Fibroblast of lung (primary cell): ENCODE results near the gene REXO5. TPM values are rescaled to one million over a fixed set of nuclear protein-coding genes. Genes with fewer than 3 reads are reported as not detected.

Experiments
- DNase-seq, 2 donors: peaks; one replicate each; pipeline versions ENCODE4 v3.0.0 to v3.0.0-alpha.2; 2010; ENCODE audit warnings: low read depth in 2 of 2
- H2AFZ ChIP-seq: 2 replicates; pipeline ENCODE4 v1.5.1; 2012; ENCODE audit warnings: low read length, control low read depth, inconsistent platforms
- H3K27ac ChIP-seq: 2 replicates; pipeline ENCODE4 v1.5.1; 2011; ENCODE audit warnings: low read length, control low read depth; ENCODE audit not compliant: insufficient read depth
- H3K27me3 ChIP-seq: 2 replicates; pipeline ENCODE4 v1.5.1; 2011; ENCODE audit warnings: mild to moderate bottlenecking, low read length; ENCODE audit not compliant: control insufficient read depth, insufficient read depth
- H3K36me3 ChIP-seq: 2 replicates; pipeline ENCODE4 v1.5.1; 2011; ENCODE audit warnings: low read length; ENCODE audit not compliant: control insufficient read depth, insufficient read depth
- H3K4me1 ChIP-seq: 2 replicates; pipeline ENCODE4 v1.5.1; 2011; ENCODE audit warnings: low read length; ENCODE audit not compliant: control insufficient read depth, insufficient read depth; ENCODE audit errors: extremely low read depth
- H3K4me2 ChIP-seq: 2 replicates; pipeline ENCODE4 v1.5.1; 2011; ENCODE audit warnings: low read length, control low read depth; ENCODE audit not compliant: insufficient read depth; ENCODE audit errors: extremely low read depth
- H3K4me3 ChIP-seq, 4 experiments: fragments of 200-600 bp in 1 of 4; sonication (generic) in 1 of 4; replicated peaks in 1 of 4; 2 replicates each; pipeline ENCODE4 v1.5.1; 2011 to 2016; ENCODE audit warnings: low read length in 4 of 4, low read depth in 3 of 4, mild to moderate bottlenecking in 3 of 4, control low read depth in 2 of 4, inconsistent platforms in 1 of 4, mixed read lengths in 1 of 4; ENCODE audit not compliant: insufficient read depth in 1 of 4; ENCODE audit errors: control extremely low read depth in 1 of 4
- H3K79me2 ChIP-seq: 2 replicates; pipeline ENCODE4 v1.5.1; 2012; ENCODE audit warnings: mild to moderate bottlenecking, low read length, inconsistent platforms; ENCODE audit not compliant: control insufficient read depth, insufficient read depth
- H3K9ac ChIP-seq: 2 replicates; pipeline ENCODE4 v1.5.1; 2011; ENCODE audit warnings: mild to moderate bottlenecking, low read length, control low read depth; ENCODE audit not compliant: insufficient read depth
- H3K9me3 ChIP-seq: 2 replicates; pipeline ENCODE4 v1.5.1; 2012; ENCODE audit warnings: low read depth, low read length; ENCODE audit not compliant: control insufficient read depth, insufficient read depth
- H4K20me1 ChIP-seq: 2 replicates; pipeline ENCODE4 v1.5.1; 2011; ENCODE audit warnings: low read length; ENCODE audit not compliant: control insufficient read depth, insufficient read depth; ENCODE audit errors: extremely low read depth
- EZH2 ChIP-seq: IDR thresholded peaks from 2 replicates; pipeline ENCODE4 v1.5.1; 2012; ENCODE audit warnings: low read length, control low read depth, mild to moderate bottlenecking; ENCODE audit errors: missing control alignments
- polyA plus RNA-seq, 2 donors: library from polyadenylated mRNA; depleted of rRNA in 1 of 2; stranded (reverse) in 1 of 2; unstranded in 1 of 2; fragments of >200 nt; gene quantifications; 2 replicates each; pipeline ENCODE4 v1.2.1, GENCODE V29; 2011 to 2012; ENCODE audit warnings: missing spikeins in 1 of 2
- total RNA-seq: library from RNA; depleted of rRNA; stranded (reverse); fragments of >200 nt; gene quantifications from 2 replicates; pipeline ENCODE4 v1.2.1, GENCODE V29; 2014
- TF ChIP-seq, protein P1 (sequence below), 2 donors: IDR thresholded peaks in 1 of 2; conservative IDR thresholded peaks in 1 of 2; 1 replicate in 1 of 2; 2 replicates in 1 of 2; pipeline ENCODE4 v1.5.1; 2011 to 2012; ENCODE audit warnings: low read length in 2 of 2, control low read depth in 1 of 2, inconsistent platforms in 1 of 2, low read depth in 1 of 2, mild to moderate bottlenecking in 1 of 2

REXO5 gene
- total and polyA plus RNA-seq, 2 donors (not counting 1 experiment from before 2014, with no cell fraction given): 5.6 to 9.1 TPM

- Histone ChIP-seq H3K79me2 (peaks cover 88% of the 10 kb centered on the region), H3K27me3 (no peaks in the 10 kb centered on the region), H3K36me3 (peaks cover 2% of the 10 kb centered on the region), H3K9me3 (no peaks in the 10 kb centered on the region), H4K20me1 (no peaks in the 10 kb centered on the region), H3K27ac (peak overlapping the region; percentile 97), H3K4me1 (peaks cover 13% of the 10 kb centered on the region), H3K4me3 (peak overlapping the region in 2 of 4 experiments; percentile 84 to 97), H3K9ac (no peak overlapping the region), H3K4me2 (peak overlapping the region; percentile 95), H2AFZ (no peak overlapping the region)
- peak; percentile 63 to 76 for DNase-seq
- TF ChIP-seq EZH2: no peak
- TF ChIP-seq, protein P1, sequence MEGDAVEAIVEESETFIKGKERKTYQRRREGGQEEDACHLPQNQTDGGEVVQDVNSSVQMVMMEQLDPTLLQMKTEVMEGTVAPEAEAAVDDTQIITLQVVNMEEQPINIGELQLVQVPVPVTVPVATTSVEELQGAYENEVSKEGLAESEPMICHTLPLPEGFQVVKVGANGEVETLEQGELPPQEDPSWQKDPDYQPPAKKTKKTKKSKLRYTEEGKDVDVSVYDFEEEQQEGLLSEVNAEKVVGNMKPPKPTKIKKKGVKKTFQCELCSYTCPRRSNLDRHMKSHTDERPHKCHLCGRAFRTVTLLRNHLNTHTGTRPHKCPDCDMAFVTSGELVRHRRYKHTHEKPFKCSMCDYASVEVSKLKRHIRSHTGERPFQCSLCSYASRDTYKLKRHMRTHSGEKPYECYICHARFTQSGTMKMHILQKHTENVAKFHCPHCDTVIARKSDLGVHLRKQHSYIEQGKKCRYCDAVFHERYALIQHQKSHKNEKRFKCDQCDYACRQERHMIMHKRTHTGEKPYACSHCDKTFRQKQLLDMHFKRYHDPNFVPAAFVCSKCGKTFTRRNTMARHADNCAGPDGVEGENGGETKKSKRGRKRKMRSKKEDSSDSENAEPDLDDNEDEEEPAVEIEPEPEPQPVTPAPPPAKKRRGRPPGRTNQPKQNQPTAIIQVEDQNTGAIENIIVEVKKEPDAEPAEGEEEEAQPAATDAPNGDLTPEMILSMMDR (conservative IDR thresholded peaks at IDR 0.05 in 1 of 2, IDR thresholded peaks at IDR 0.05 in 1 of 2; ENCODE audit: low read depth in 1 of 2, low read length in 2 of 2): no peak
Measured at GRCh38 chr16:20897253-20897897, 91.0 kb downstream of the REXO5 start.

DNA sequence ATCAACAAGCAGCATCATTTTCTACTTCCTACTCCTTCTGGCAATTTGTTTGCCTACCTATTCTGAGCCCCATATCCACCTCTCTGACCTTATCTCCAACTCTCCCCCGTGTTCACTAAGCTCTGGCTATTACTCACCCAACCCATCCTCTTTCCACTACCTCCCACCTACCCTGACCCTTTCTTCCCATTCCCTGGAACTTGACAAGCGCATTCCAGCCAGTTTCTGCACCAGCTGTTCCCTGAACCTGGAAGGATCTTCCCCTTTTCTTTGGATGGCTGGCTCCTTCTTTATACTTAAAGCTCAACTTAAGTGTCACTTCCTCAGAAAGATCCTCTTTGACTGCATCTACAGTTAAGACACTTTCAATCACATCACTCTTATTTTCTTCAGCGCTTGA lies 91.6 kb downstream of the REXO5 start:
- DNase-seq: peak in 1 of 2 donors; percentile 53
- peaks cover 2% of the 10 kb centered on the region for H3K36me3 ChIP-seq
- H3K4me3 ChIP-seq: peak overlapping the region; percentile 79 to 97 (median 85)

DNA sequence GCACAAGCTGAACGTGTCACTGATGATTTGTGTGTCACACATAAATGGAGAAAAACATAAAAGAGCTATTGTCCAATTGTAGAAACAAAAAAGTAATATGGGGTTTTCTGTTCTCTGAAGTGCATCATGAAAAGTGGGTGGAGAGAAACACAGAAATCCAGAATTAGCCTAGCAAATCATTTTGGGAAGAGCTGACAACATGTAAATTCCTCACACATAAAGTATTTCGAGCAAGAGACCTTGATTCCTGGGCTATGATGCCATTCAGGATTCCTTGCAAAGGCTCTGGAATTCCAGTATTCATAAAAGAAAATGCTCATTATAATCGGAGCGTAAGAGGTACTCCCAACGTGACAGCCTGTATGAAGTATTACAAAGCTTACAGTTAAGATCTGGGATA lies 92.7 kb downstream of the REXO5 start:
- peaks cover 25% of the 10 kb centered on the region for H3K4me1 ChIP-seq
- H3K4me2 ChIP-seq: peak overlapping the region; percentile 95
- peak; percentile 55 to 93 for DNase-seq
- H3K27me3 ChIP-seq: no peaks in the 10 kb centered on the region
- H3K27ac ChIP-seq: peak overlapping the region; percentile 97
- H4K20me1 ChIP-seq: no peaks in the 10 kb centered on the region
- H2AFZ ChIP-seq: no peak overlapping the region
- peak overlapping the region; percentile 98 for H3K9ac ChIP-seq
- no peaks in the 10 kb centered on the region for H3K9me3 ChIP-seq
- peak overlapping the region; percentile 79 to 97 (median 85) for H3K4me3 ChIP-seq
- peaks cover 82% of the 10 kb centered on the region for H3K79me2 ChIP-seq
- H3K36me3 ChIP-seq: peaks cover 2% of the 10 kb centered on the region
- TF ChIP-seq, protein P1 (conservative IDR thresholded peaks at IDR 0.05 in 1 of 2, IDR thresholded peaks at IDR 0.05 in 1 of 2; ENCODE audit: low read depth in 1 of 2, low read length in 2 of 2): no peak
- TF ChIP-seq EZH2: no peak

More for the DNA sequence above, 91.6 kb downstream of the REXO5 start:
- H3K27me3 ChIP-seq: no peaks in the 10 kb centered on the region
- H3K4me2 ChIP-seq: peak overlapping the region; percentile 95
- peaks cover 18% of the 10 kb centered on the region for H3K4me1 ChIP-seq
- H4K20me1 ChIP-seq: no peaks in the 10 kb centered on the region
- H3K9me3 ChIP-seq: no peaks in the 10 kb centered on the region
- H3K27ac ChIP-seq: peak overlapping the region; percentile 97
- H3K9ac ChIP-seq: no peak overlapping the region
- H2AFZ ChIP-seq: no peak overlapping the region
- peaks cover 88% of the 10 kb centered on the region for H3K79me2 ChIP-seq
- TF ChIP-seq, protein P1 (conservative IDR thresholded peaks at IDR 0.05 in 1 of 2, IDR thresholded peaks at IDR 0.05 in 1 of 2; ENCODE audit: low read depth in 1 of 2, low read length in 2 of 2): no peak
- no peak for TF ChIP-seq EZH2

Other genes with a start within 250 kb of the REXO5 start
- gene ACSM2B, start 230.2 kb upstream of the REXO5 start, total RNA-seq: not detected in 2 replicates
- not detected in 2 replicates for gene ACSM2B, start 230.2 kb upstream of the REXO5 start, polyA plus RNA-seq
- gene ACSM1, start 108.8 kb upstream of the REXO5 start, total RNA-seq: not detected in 2 replicates
- gene ACSM1, start 108.8 kb upstream of the REXO5 start, polyA plus RNA-seq: not detected in 2 replicates
- 54.3 and 72.9 TPM in 2 replicates for gene THUMPD1, start 64.7 kb upstream of the REXO5 start, total RNA-seq
- gene THUMPD1, start 64.7 kb upstream of the REXO5 start, polyA plus RNA-seq: 23.7 and 31.0 TPM in 2 replicates
- gene ACSM3, start 42.5 kb upstream of the REXO5 start, total RNA-seq: 1.3 and 2.3 TPM in 2 replicates
- gene ACSM3, start 42.5 kb upstream of the REXO5 start, polyA plus RNA-seq: 0.29 and 0.32 TPM in 2 replicates
- 22.3 and 30.1 TPM in 2 replicates for gene ERI2, start 55 bp upstream of the REXO5 start, total RNA-seq
- gene ERI2, start 55 bp upstream of the REXO5 start, polyA plus RNA-seq: 10.5 and 14.5 TPM in 2 replicates
- 30.8 and 42.8 TPM in 2 replicates for gene DCUN1D3, start 93.8 kb downstream of the REXO5 start, total RNA-seq
- 18.7 and 20.4 TPM in 2 replicates for gene DCUN1D3, start 93.8 kb downstream of the REXO5 start, polyA plus RNA-seq
- gene LYRM1, start 94.2 kb downstream of the REXO5 start, total RNA-seq: 87.1 and 131 TPM in 2 replicates
- 54.9 and 55.3 TPM in 2 replicates for gene LYRM1, start 94.2 kb downstream of the REXO5 start, polyA plus RNA-seq